OCI-M2 (cell line): ENCODE results near the gene PRSS21.

Source experiments
- DNase-seq: peaks from one replicate; lab custom pipeline; 2025; ENCODE audit not compliant: unreplicated experiment; lab: John Stamatoyannopoulos, UW

PRSS21 gene

GRCh38 chr16:2822496-2822895 is 5.5 kb downstream of the PRSS21 start:
- no peak for DNase-seq

DNA sequence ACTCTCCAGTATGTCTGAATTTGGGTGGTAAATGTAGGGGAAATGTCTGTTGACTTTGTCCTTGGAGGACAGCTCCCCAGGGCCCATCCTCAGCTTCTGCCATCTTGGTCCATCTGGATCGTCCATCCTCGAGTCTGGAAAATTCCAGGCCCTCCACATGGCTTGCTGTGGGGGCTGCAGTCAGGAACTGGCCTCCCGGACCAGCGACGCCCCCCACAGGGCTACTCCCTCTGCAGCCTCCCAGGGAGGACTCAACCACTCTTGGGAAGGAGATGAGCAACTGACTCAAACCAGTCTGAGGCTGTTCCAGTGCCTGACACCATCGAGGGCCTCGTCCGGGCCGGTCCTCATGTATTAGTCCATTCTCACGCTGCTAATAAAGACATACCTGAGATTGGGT is 7.6 kb downstream of the PRSS21 start:
- DNase-seq, result no peak

GRCh38 chr16:2825049-2825742 is 8.2 kb downstream of the PRSS21 start:
- DNase-seq, result no peak

GRCh38 chr16:2825906-2826305 is 8.9 kb downstream of the PRSS21 start:
- DNase-seq, result no peak

- no peak for DNase-seq
These were observed 9.7 kb downstream of the PRSS21 start for GRCh38 chr16:2826591-2827373.

DNA sequence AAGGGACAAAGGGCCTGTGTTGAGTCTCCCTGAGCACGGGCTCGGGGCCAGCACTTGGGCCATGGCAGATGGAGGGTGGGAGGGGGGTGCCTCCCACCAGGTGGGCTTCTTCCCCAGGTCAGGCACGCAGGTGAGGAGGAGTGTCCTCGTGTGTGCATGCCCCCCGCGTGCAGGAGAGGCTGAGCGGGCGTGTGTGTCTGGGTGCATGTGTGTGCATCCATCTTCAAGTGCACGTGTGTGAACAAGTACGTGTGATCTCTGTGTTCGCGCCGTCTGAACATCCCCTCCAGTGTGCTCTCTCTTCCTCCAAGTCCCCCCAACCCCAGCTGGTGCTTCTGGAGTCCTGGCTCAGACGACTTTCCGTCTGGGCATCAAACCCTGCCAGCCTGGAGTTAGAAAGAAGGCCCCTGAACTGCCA is 10.3 kb downstream of the PRSS21 start:
- DNase-seq, result no peak

DNA sequence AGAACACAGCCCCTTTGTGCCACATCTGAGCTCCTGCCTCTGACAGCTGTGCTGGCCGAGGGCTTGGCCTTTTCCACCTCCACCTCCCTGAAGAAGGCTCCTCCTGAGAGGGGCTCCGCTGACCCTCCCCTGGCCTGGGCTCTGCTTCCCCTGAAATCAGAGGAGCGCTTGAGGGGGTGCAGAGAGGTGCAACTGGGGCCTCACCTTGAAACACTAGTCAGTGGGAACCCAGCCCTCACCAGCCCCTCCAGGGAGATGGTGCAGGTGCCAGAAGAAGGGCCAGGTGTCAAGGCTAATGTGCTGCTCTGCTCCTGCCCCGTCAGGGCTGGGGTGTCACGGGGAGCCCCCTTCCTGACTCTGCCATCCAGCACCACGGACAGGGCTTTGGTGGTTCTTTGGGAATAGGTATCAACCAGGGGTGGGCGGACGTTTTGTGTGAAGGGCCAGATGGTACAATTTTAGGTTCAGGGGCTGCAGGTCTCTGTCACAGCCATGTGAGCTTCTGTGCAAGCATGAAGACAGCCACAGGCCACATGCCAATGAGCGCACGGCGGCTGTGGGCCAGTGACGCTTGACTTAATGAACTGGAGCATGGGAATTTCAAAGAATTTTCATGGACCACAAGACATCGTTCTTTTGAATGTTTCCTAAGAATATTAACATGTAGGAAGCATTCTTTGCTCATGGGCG is 10.9 kb downstream of the PRSS21 start:
- DNase-seq, result no peak

- no peak for DNase-seq
These were observed 11.4 kb downstream of the PRSS21 start for GRCh38 chr16:2828521-2828840.

GRCh38 chr16:2828876-2829430 is 11.9 kb downstream of the PRSS21 start:
- DNase-seq, result no peak

DNA sequence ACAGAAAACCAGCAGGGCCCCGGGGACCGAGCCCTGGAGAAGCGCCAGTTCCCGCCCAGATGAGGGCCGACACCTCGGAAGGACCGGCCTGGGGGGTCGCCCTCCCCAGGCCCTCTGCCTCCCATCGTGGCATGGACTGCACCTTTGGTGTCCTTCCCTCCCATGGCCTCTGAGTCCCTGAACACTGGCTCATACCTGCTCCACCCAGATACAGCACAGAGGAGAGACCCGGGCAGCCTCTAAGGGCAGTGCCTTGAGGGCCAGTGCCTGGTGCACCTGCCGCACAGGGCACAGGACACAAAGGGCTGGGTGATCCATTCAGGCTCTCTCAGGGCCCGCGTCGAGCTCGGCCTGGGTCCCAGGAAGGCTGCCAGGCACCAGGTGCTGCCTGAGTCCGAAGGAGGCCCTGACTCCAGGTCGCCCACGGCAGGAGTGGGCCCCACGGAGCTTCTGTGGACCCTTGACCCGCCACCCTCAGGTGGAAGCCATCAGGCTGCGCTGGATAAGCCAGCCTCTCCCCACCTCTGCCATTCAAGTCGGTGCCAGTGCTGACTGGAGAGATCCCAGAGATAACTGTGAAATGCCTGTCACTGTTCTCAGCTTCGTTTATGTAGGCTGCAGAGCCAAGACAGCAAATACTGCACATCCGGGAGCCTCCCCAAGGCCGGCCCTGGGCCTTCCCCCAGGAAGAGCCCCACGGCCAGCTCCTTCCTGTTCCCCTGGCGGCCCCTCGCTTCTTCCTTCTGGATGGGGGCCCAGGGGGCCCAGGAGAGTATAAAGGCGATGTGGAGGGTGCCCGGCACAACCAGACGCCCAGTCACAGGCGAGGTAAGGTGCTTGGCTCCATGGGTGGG is 12.7 kb downstream of the PRSS21 start, which contains the start of gene ZG16B:
Gene ZG16B, plus strand, starts transcription at position 803 of the 854 bp plus-strand sequence. CDS start 139 bp downstream, outside the sequence.
- DNase-seq, result no peak

GRCh38 chr16:2830355-2830695 is 13.3 kb downstream of the PRSS21 start:
- DNase-seq, result no peak

GRCh38 chr16:2831203-2831602 is 14.2 kb downstream of the PRSS21 start:
- DNase-seq, result no peak

DNA sequence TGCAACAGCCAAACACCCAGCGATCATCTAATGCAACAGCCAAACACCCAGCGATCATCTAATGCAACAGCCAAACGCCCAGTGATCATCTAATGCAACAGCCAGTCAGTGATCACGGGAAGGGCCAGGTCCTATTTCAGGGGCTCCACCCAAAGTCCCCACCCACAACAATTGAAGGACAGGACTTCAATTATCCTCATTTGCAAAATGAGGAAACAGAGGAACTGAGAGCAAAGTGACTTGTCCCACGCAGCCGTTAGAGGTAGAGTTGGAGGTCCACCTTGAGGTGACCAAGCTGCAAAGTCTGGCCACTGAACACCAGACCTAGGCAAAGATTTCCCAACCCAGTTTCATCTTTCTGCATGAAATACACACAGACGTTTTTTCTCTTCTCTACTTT is 16.7 kb downstream of the PRSS21 start:
- no peak for DNase-seq

- no peak for DNase-seq
These were observed 17.9 kb downstream of the PRSS21 start for GRCh38 chr16:2834968-2835367.

GRCh38 chr16:2835638-2836493 is 18.8 kb downstream of the PRSS21 start:
- no peak for DNase-seq

GRCh38 chr16:2836646-2837508 is 19.8 kb downstream of the PRSS21 start:
- DNase-seq, result no peak

DNA sequence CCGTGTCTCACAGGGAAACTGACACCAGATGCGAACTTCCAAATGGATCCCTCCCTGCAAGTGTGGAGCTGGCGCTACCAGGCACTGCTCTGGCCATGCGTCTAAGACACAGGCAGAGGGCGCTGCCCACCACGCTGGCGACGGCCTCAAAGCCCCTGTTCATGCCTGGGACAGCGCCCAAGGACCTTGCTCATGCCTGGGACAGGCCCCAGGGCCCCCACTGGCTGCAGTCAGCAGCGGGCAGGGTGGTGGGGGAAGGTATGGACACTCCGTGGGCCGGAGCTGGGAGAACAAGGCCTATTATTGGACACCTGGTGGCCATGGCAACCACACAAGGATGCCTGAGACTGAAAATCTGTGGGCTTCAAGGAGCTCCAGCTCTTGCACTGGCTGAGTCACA is 21.9 kb downstream of the PRSS21 start:
- DNase-seq, result no peak

DNA sequence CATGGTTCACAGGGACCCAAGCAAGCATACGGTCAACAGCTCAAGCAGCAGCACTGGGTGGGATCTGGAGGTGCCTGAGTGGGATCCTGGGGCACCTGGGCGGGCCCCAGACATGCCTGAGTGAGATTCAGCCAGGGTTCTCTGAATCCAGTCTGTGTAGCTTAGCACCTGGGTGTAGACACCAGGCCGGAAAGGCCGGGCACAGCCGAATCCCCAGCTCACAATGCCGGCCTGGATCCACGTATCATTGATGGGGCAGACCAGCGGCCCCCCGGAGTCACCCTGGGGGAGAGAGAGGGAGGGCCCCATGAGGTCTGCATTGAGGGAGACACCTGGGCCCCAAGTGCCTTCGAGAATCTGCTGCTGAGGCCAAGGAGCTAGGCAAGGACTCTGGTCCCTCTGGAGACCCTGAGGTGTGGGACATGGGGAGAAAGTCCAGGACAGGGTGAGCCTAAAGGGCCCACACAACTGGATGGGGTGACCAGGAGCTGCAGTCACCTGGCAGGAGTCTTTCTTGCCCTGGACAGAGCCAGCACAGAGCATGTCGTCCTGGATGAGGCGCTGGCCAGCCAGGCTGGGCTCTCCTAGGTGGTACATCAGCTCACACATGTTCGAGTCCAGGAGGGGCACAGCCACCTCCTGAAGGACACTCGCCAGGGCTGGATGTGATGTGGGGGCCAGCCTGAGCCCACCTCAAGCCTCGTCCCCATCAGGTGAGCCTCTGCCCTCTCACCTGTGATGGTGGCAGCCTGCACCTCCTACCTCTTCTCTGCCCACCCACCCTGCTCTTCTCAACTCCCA is 22.8 kb downstream of the PRSS21 start:
- no peak for DNase-seq
